Anterior cingulate cortex (tissue), 58 donors: Measurements from ENCODE around the gene DCHS2.
A peak's percentile ranks its signal among the peaks of the same experiment; 100 is the strongest.

Experiments used
- DNase-seq, 58 donors: peaks; one replicate each; lab custom pipeline; 2025; lab: John Stamatoyannopoulos, UW

Gene DCHS2

DNA sequence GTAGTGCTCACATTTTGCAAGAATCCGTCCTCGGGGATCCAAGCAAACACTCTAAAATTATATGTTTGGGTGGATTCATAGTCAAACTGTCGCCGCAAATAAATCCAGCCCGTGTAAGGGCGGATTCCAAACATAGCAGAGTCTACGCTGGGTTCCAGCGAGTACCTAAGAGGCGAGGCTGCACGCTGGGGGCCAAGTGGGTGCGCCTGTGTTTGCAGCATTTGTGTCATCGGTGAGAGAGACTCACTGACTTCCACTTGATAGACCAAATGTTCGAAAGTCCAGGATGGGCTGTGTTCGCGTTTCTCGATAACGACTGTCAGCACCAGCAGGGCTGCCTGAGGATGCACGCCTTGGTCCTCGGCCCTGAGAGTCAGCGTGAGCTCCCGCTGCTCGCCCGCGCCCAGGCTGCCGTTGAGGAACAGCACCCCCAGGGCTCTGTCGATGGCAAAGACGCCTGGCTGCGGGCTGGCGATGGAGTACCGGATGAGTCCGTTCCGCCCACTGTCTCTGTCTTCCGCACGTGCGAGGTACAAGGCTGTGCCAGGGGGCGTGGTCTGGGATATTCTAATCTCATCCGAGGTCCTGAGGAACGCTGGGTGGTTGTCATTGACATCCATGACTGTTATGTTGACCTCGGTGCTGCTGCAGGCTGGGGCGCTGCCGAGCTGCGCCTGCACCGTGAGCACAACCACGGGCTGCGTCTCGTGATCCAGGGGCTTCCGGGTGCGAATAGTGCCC is 158.7 kb downstream of the DCHS2 start:
- DNase-seq: peak in 50 of 58 donors; percentile 1 to 80 (median 48)

DNA sequence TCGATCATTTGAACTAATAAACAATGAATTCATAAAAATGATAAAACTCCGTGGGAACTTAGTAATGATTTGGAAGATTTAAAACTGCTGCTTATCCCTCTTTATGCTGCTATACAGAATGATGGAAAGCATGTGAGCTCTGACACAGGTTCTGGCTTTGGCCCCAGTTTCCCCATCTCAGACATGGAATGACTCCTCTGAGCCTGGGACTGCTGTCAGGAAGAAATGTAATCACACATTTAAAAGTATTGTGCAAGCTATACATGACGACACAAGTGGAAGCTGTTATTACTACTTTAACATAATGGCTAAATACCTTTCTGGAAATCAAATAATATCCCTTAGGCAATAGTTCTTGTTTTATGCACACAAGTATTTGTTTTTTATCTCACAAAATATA is 161.7 kb downstream of the DCHS2 start:
- no peak for DNase-seq

GRCh38 chr4:154329268-154329868 is 162.2 kb downstream of the DCHS2 start:
- DNase-seq: peak in 6 of 58 donors; percentile 2 to 32 (median 6)

- DNase-seq: no peak
These were observed 163.6 kb downstream of the DCHS2 start for GRCh38 chr4:154328030-154328429.

GRCh38 chr4:154320521-154320920 is 171.1 kb downstream of the DCHS2 start:
- DNase-seq: peak in 3 of 58 donors; percentile 4 to 36 (median 13)

DNA sequence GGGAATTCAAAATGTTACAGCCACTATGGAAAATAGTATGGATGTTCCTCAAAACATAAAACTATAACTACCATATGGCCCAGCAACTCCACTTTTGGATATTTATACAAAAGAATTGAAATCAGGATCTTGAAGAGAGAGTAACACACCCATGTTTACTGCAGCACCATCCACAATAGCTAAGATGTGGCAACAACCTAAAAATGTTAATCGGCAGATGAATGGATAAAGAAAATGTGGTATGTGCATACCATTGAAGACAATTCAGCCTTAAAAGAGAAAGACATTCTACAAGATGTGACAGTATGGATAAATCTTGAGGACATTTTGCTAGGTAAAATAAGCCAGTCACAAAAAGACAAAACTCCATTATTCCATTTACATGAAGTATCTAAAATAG is 171.9 kb downstream of the DCHS2 start:
- no peak for DNase-seq

GRCh38 chr4:154317201-154317999 is 174.2 kb downstream of the DCHS2 start:
- DNase-seq: no peak

DNA sequence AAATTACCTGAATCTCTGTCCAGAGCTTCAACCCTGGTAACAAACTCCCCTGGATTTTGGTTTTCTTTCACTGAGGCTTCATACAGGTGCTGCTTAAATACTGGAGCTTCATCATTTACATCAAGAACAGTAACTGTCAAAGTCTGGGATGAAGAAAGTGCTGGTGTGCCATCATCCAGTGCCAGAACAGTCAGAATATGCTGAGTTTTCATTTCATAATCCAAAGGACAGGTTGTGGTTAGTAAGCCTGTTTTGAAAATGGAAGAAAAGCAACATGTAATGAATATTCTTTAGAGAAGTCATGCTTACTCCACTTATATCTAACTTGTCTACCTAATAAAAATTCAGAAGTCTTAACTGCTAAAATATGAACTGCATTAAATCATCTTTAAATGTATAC is 175.9 kb downstream of the DCHS2 start:
- DNase-seq: no peak

DNA sequence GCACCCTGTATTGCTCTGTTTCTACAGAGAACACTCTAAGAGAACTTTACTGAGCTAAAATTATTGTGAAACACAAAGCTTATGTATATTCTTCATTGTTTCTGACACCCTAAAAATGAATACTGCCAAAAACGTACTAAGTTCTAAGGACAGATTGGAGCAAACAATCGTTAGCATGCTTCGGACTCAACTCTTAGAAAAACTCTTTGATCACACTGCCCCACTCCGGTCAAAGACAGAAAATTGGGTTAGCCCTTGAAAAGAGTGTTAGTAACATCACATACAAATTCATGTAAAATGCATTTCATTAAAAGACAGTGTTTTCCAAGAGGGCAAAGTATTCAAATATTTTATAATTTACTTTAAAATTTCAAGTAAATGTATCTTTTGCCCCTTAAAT is 177.4 kb downstream of the DCHS2 start:
- peak in 5 of 58 donors; percentile 1 to 30 (median 5) for DNase-seq

DNA sequence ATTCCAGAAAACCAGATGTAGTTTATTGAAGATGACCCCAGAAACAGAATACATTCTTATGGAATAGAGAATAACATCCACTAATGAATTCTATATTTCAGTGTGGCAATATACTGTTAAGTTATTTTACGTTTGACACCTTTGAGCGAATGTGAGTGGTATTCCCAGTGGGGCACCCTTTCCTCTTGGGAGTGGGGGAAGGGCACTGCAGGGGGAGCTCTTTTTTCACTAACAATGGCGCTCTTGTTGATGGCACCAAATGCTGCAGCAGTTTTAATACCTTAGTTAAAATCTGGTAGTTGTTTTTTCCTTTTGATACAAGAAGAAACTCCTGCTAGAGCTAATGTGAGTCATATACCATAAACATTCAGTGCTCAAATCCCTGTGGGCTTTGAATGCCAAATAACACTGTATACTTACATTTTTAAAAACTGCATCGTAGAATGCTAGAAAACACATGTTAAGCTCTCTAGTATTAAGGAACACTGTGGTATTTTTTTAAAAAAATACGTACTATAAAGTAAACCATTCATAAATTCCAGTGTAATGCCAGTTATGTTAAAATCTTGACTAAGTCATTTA is 178.5 kb downstream of the DCHS2 start:
- no peak for DNase-seq

DNA sequence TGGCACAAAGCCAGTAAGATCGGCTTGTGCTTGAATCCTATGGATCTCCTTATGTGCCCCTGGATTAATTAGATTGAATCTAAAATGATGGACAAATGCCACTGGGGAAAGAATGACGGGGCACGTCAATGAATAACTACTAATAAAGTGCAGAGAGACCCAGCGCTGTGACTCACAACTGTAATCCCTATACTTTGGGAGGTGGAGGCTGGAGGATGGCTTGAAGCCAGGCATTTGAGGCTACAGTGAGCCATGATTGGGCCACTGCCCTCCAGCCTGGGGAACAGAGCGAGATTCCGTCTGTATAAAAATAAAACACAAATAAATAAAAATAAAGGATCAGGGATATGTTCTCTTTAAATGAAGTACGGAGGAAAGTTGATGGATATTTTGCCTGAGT is 179.4 kb downstream of the DCHS2 start:
- no peak for DNase-seq

DNA sequence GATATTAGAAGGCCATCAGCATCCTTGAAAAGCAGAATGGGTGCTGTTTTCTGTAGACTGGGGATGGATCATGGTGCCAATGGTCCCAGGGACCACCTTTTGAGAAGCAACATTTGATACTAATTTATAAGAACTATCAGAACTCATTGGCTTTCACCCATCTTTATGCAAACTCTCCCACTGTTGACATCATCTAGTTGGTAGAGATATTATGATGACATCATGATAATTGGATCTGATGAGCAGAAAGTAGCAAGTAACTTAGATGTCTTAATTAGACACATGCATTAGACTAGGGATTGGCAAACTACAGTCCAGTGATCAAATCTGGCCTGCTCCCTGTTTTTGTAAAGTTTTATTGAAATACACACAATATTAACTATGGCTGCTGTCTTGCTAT is 181.0 kb downstream of the DCHS2 start:
- no peak for DNase-seq

GRCh38 chr4:154308207-154308606 is 183.4 kb downstream of the DCHS2 start:
- no peak for DNase-seq

DNA sequence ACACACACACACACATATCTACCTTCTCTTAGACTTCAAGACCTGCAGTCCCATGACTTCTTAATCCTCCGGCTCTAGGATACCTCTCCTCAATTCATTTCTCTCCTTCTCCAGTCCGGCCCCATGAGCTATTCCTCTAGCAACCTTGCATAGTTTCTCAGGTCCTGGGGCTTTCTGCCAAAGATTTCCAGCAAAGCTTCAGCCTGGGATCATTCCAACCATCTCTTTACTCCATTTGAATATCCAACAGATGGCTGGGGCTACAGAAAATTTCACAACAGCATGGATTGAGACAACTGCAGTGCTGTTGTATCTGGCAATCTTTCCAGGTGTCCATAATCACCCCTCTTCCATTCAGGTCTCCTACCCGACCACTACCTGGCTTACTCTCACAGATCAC is 184.1 kb downstream of the DCHS2 start:
- no peak for DNase-seq

GRCh38 chr4:154305616-154306015 is 186.0 kb downstream of the DCHS2 start:
- no peak for DNase-seq

GRCh38 chr4:154304679-154305078 is 186.9 kb downstream of the DCHS2 start:
- no peak for DNase-seq

GRCh38 chr4:154294652-154295350 is 196.8 kb downstream of the DCHS2 start:
- no peak for DNase-seq

- DNase-seq: no peak
These were observed 198.2 kb downstream of the DCHS2 start for GRCh38 chr4:154293427-154293826.

DNA sequence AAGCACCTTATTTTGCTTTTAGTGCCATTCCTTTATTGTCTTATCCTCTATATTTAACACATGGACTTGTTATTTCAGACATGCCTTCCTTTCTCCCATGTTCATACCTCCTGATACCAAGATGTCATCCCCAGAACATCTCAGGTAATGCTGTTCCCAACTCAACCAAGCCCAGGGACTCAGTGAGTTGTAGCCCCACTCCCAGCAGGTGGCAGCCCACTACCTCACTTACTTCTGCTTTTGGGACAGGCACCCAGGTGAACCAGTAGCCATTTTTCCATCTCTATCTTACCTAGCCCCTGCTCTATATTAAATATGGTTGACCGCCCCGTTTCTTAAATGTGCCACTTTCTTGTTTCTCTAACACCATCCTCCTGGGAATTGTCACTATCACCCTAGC is 199.0 kb downstream of the DCHS2 start:
- DNase-seq: no peak

DNA sequence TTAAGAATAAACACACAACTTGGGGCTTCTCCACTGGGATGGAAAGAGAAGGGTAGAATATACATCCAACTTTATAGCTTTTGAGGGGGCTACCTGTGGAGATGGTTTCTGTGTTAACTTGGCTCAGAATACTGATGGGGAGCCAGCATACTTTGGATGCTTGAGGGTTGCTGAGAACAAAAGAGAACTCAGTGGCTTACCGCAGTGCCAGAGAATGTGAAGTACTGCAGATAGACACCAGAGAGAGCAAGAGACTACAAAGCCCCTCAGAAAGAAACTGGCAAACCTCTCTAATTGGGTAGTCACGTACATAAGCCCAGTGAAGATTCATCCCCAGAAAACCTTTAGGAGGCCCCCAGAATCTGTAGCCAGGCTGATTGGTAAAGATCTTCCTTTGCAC is 214.4 kb downstream of the DCHS2 start:
- no peak for DNase-seq

GRCh38 chr4:154276496-154276895 is 215.1 kb downstream of the DCHS2 start:
- DNase-seq: no peak
